Osteocyte (in vitro differentiated cells): ENCODE results near the gene SAMSN1. TPM values are rescaled to one million over a fixed set of nuclear protein-coding genes. Genes with fewer than 3 reads are reported as not detected.

Experiments used
- DNase-seq: peaks from one replicate; pipeline ENCODE4 v3.0.0; 2021; ENCODE audit warnings: mixed read lengths; ENCODE audit not compliant: unreplicated experiment; ENCODE audit errors: extremely low spot score
- H3K27ac Mint-ChIP-seq: one replicate; pipeline ENCODE4 v1.8.0; 2021; ENCODE audit warnings: mild to moderate bottlenecking, mixed read lengths; ENCODE audit not compliant: unreplicated experiment
- H3K27me3 Mint-ChIP-seq: one replicate; pipeline ENCODE4 v1.8.0; 2021; ENCODE audit warnings: mixed read lengths; ENCODE audit not compliant: unreplicated experiment
- H3K36me3 Mint-ChIP-seq: one replicate; pipeline ENCODE4 v1.8.0; 2021; ENCODE audit warnings: mixed read lengths; ENCODE audit not compliant: unreplicated experiment
- H3K4me1 Mint-ChIP-seq: one replicate; pipeline ENCODE4 v1.8.0; 2021; ENCODE audit warnings: mixed read lengths; ENCODE audit not compliant: unreplicated experiment
- H3K4me3 Mint-ChIP-seq: one replicate; pipeline ENCODE4 v1.8.0; 2021; ENCODE audit warnings: mild to moderate bottlenecking, moderate library complexity, mixed read lengths; ENCODE audit not compliant: unreplicated experiment
- H3K9me3 Mint-ChIP-seq: one replicate; pipeline ENCODE4 v1.8.0; 2021; ENCODE audit warnings: mixed read lengths; ENCODE audit not compliant: unreplicated experiment
- total RNA-seq: library from RNA; stranded (reverse); gene quantifications from 2 replicates; pipeline ENCODE4 v1.2.1, GENCODE V29; 2021
- TF ChIP-seq, protein P1 (sequence below): fragments of 200-600 bp; sonication (generic); IDR thresholded peaks from 2 replicates; pipeline ENCODE4 v1.5.0; 2021; ENCODE audit warnings: antibody characterized with exemption, mild to moderate bottlenecking, moderate library complexity

SAMSN1 gene
- total RNA-seq, 1 donor from 2014 or later = not detected

DNA sequence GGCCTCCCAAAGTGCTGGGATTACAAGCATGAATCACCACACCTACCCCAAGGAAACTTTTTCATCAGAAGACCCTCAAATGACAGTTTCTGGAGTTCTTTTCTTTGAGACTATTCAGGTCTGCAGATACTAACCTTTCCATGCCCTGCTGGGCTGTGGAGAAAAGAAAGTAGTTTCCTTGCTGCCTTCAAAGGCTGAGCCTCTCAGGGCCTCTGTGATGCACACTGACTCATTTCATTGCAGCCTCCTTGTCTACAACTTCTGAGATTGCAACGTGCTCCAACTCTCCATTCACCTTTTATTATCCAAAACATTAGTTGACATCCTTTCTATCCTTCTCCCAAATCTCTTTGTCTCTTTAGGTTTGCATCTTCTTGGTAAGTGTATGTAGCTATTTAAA is 8.8 kb upstream of the SAMSN1 start:
- H3K27ac Mint-ChIP-seq = no peak overlapping the region
- no peak for DNase-seq
- H3K9me3 Mint-ChIP-seq = peaks cover 32% of the 10 kb centered on the region
- no peaks in the 10 kb centered on the region for H3K4me1 Mint-ChIP-seq
- H3K36me3 Mint-ChIP-seq = no peaks in the 10 kb centered on the region
- H3K4me3 Mint-ChIP-seq = no peak overlapping the region
- no peaks in the 10 kb centered on the region for H3K27me3 Mint-ChIP-seq
- TF ChIP-seq, protein P1, sequence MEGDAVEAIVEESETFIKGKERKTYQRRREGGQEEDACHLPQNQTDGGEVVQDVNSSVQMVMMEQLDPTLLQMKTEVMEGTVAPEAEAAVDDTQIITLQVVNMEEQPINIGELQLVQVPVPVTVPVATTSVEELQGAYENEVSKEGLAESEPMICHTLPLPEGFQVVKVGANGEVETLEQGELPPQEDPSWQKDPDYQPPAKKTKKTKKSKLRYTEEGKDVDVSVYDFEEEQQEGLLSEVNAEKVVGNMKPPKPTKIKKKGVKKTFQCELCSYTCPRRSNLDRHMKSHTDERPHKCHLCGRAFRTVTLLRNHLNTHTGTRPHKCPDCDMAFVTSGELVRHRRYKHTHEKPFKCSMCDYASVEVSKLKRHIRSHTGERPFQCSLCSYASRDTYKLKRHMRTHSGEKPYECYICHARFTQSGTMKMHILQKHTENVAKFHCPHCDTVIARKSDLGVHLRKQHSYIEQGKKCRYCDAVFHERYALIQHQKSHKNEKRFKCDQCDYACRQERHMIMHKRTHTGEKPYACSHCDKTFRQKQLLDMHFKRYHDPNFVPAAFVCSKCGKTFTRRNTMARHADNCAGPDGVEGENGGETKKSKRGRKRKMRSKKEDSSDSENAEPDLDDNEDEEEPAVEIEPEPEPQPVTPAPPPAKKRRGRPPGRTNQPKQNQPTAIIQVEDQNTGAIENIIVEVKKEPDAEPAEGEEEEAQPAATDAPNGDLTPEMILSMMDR = no peak

DNA sequence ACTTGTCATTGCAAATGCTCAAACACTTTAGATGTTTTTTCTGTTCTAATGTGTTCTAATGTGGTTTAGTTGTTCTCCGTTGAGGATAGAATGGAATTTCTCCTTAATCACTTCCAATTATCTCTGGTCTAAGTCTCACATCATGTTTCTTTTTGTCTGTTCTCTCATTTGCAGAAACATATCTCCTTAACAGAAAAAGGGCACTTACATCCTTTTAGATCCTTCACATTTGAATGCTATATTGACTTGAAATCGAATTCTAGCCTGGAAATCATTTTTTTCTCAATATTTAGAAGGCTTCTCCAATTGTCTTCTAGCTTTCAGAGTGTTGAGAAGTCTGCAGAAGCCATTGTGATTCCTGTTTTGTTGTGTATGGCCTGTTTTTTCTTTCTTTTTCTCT is 7.3 kb upstream of the SAMSN1 start:
- TF ChIP-seq, protein P1 = no peak
- Mint-ChIP-seq H3K9me3 (peaks cover 30% of the 10 kb centered on the region), H3K27ac (no peak overlapping the region), H3K4me3 (no peak overlapping the region), H3K4me1 (no peaks in the 10 kb centered on the region), H3K36me3 (no peaks in the 10 kb centered on the region), H3K27me3 (no peaks in the 10 kb centered on the region)
- no peak for DNase-seq

DNA sequence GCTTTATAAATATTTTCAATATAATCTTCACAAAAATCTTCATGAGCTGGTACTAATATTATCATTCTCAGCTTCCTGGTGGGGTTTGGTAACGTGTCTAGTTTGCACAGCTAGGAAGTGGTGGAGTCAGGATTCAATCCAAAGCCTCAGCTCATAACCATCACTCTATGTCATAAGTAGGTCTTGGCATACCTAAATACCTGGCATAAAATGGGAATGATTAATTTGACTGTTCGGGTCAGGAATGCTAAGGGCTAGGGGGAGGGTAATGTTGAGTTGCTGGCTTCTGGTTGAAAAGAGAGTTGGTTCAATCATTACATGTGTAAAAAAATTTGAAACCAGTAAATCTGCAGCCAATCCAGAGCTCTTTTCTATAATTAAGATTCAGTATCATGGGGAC is 5.6 kb upstream of the SAMSN1 start:
- Mint-ChIP-seq H3K27ac (no peak overlapping the region), H3K36me3 (no peaks in the 10 kb centered on the region), H3K9me3 (peaks cover 24% of the 10 kb centered on the region), H3K4me3 (no peak overlapping the region), H3K4me1 (no peaks in the 10 kb centered on the region), H3K27me3 (no peaks in the 10 kb centered on the region)
- TF ChIP-seq, protein P1 = no peak
- no peak for DNase-seq

DNA sequence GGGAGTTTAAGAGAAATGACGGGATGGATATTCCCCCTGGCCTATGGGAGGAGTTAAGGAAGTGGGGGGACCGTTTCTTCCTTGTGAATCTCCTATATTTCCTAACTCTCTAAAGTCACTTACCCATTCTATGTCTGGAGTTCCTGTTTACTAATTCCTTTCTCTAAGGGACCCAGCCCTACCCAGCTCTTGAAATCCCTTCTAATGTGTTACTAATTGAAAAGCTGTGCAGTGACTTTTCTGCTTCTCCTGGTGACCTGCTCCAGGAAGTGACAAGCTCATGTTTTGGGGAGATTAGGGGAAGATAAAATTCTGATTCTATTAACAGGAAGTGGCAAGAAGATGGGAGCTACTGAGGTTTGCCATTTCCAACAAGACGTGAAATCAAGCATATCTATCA is 4.0 kb upstream of the SAMSN1 start:
- H3K4me3 Mint-ChIP-seq = no peak overlapping the region

DNA sequence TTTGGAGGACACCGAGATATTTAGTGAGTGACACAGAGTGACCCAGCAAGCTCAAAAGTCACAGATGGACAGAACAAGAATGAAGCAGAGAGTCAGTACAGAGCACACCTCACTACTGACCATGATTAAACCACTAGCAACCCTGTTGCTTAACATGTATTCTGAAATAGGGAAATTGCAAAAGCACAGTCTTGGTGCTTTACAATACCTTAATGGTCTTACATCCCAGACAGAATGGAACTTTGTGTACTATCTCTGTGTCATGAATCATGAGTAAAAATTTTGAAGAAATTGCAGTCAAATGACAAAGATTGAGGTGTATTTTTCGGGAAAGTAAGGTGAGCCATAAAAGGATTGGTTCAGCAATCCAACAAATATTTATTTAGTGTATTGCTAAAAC is 2.7 kb upstream of the SAMSN1 start:
- Mint-ChIP-seq H3K27me3 (no peaks in the 10 kb centered on the region), H3K4me1 (no peaks in the 10 kb centered on the region), H3K9me3 (peaks cover 25% of the 10 kb centered on the region), H3K36me3 (no peaks in the 10 kb centered on the region), H3K4me3 (no peak overlapping the region), H3K27ac (no peak overlapping the region)
- TF ChIP-seq, protein P1 = no peak
- DNase-seq = no peak

More for the DNA sequence above, 4.0 kb upstream of the SAMSN1 start:
- Mint-ChIP-seq H3K9me3 (peaks cover 26% of the 10 kb centered on the region), H3K4me1 (no peaks in the 10 kb centered on the region), H3K36me3 (no peaks in the 10 kb centered on the region), H3K27me3 (no peaks in the 10 kb centered on the region), H3K27ac (no peak overlapping the region)
- TF ChIP-seq, protein P1 = no peak
- DNase-seq = no peak
